ENCODE results near the gene UBE2L6. TPM values are rescaled to one million over a fixed set of nuclear protein-coding genes. Genes with fewer than 3 reads are reported as not detected.

UBE2L6 gene
- total and polyA plus RNA-seq, 12 donors: 9.7 to 156 (median 17.7) TPM

- Histone ChIP-seq H3K36me3 (peaks cover 0 to 33% (median 0%) of the 10 kb centered on the region in 9 donors), H3K4me3 (no peak overlapping the region), H3K4me1 (peaks cover 7 to 36% (median 30%) of the 10 kb centered on the region in 9 donors), H3K9me3 (no peaks in the 10 kb centered on the region), H3K27ac (no peak overlapping the region), H3K27me3 (no peaks in the 10 kb centered on the region)
- intact Hi-C loops (cut with DNase I): no loop called here
- DNase-seq (no peak), ATAC-seq (no peak)
- TF ChIP-seq CTCF (IDR thresholded peaks at IDR 0.05): no peak
These were observed 64.6 kb downstream of the UBE2L6 start for GRCh38 chr11:57502870-57503269.

- TF ChIP-seq CTCF (IDR thresholded peaks at IDR 0.05): no peak
- intact Hi-C loops (cut with DNase I): no loop called here
- Histone ChIP-seq H3K27me3 (no peaks in the 10 kb centered on the region), H3K4me3 (no peak overlapping the region), H3K27ac (peak overlapping the region in 5 of 10 donors; percentile 25 to 86 (median 53)), H3K9me3 (no peaks in the 10 kb centered on the region), H3K4me1 (peaks cover 7 to 36% (median 30%) of the 10 kb centered on the region in 9 donors), H3K36me3 (peaks cover 0 to 30% (median 0%) of the 10 kb centered on the region in 9 donors)
- ATAC-seq: no peak
- 89 to 100% methylated on average over 3 of the region's 3 CpGs for WGBS, 2 donors
- no peak for DNase-seq
These were observed 65.1 kb downstream of the UBE2L6 start for GRCh38 chr11:57502376-57502775.

GRCh38 chr11:57501953-57502352 is 65.5 kb downstream of the UBE2L6 start:
- Histone ChIP-seq H3K4me3 (no peak overlapping the region), H3K36me3 (peaks cover 0 to 29% (median 0%) of the 10 kb centered on the region in 9 donors), H3K9me3 (no peaks in the 10 kb centered on the region), H3K27me3 (no peaks in the 10 kb centered on the region), H3K27ac (peak overlapping the region in 5 of 10 donors; percentile 25 to 86 (median 53)), H3K4me1 (peaks cover 7 to 36% (median 30%) of the 10 kb centered on the region in 9 donors)
- 59% methylated on average over 4 of the region's 4 CpGs for WGBS, 2 donors
- intact Hi-C loops (cut with DNase I): no loop called here
- peak in 1 of 2 donors; percentile 34 for DNase-seq
- no peak for TF ChIP-seq CTCF (IDR thresholded peaks at IDR 0.05)
- ATAC-seq: peak in 2 of 8 donors; percentile 42 to 55

Other genes starting within 250 kb of the UBE2L6 start
- gene TNKS1BP1, start 242.7 kb downstream of the UBE2L6 start, total RNA-seq: 10 to 100 TPM; 19.9 to 53.8 (median 34.3) TPM
- 100 to 1,000 TPM in 1 of 2 donors, 10 to 100 TPM in 1; 39.6 to 118 TPM for gene TNKS1BP1, start 242.7 kb downstream of the UBE2L6 start, polyA plus RNA-seq
- 10 to 100 TPM; 30.5 to 44.9 (median 35.4) TPM for gene SSRP1, start 231.8 kb downstream of the UBE2L6 start, total RNA-seq
- 10 to 100 TPM; 22.6 to 73.2 TPM for gene SSRP1, start 231.8 kb downstream of the UBE2L6 start, polyA plus RNA-seq
- gene P2RX3, start 229.3 kb downstream of the UBE2L6 start, total RNA-seq: 1 to 10 TPM in 7 of 10 donors, under 1 TPM in 3; 0.32 to 5.1 (median 1.5) TPM
- under 1 TPM; 0.42 to 0.66 TPM for gene P2RX3, start 229.3 kb downstream of the UBE2L6 start, polyA plus RNA-seq
- gene PRG3, start 186.5 kb downstream of the UBE2L6 start, total RNA-seq: not detected
- gene PRG3, start 186.5 kb downstream of the UBE2L6 start, polyA plus RNA-seq: not detected
- gene PRG2, start 177.0 kb downstream of the UBE2L6 start, total RNA-seq: under 1 TPM in 1 of 10 donors, not detected in 9; 0.49 TPM
- gene PRG2, start 177.0 kb downstream of the UBE2L6 start, polyA plus RNA-seq: not detected
- gene SLC43A3, start 140.6 kb downstream of the UBE2L6 start, total RNA-seq: 10 to 100 TPM; 12.1 to 36.2 (median 19.8) TPM
- gene SLC43A3, start 140.6 kb downstream of the UBE2L6 start, polyA plus RNA-seq: 10 to 100 TPM; 16.6 to 24.7 TPM
- 1 to 10 TPM in 3 of 10 donors, under 1 TPM in 7; 0.33 to 1.5 (median 0.87) TPM for gene RTN4RL2, start 107.1 kb downstream of the UBE2L6 start, total RNA-seq
- gene RTN4RL2, start 107.1 kb downstream of the UBE2L6 start, polyA plus RNA-seq: 1 to 10 TPM in 1 of 2 donors, under 1 TPM in 1; 0.88 to 1.3 TPM
- 1 to 10 TPM; 3.4 to 8.9 (median 4.7) TPM for gene SLC43A1, start 52.0 kb downstream of the UBE2L6 start, total RNA-seq
- gene SLC43A1, start 52.0 kb downstream of the UBE2L6 start, polyA plus RNA-seq: 10 to 100 TPM in 1 of 2 donors, 1 to 10 TPM in 1; 6.7 to 16.5 TPM
- gene TIMM10, start 36.9 kb downstream of the UBE2L6 start, total RNA-seq: 10 to 100 TPM; 38.0 to 76.6 (median 51.5) TPM
- 100 to 1,000 TPM in 1 of 2 donors, 10 to 100 TPM in 1; 22.9 to 163 TPM for gene TIMM10, start 36.9 kb downstream of the UBE2L6 start, polyA plus RNA-seq
- gene SMTNL1, start 30.1 kb downstream of the UBE2L6 start, total RNA-seq: not detected
- gene SMTNL1, start 30.1 kb downstream of the UBE2L6 start, polyA plus RNA-seq: not detected
- gene SERPING1, start 30.0 kb upstream of the UBE2L6 start, total RNA-seq: 100 to 1,000 TPM in 4 of 10 donors, 10 to 100 TPM in 6; 39.8 to 197 (median 71.6) TPM
- 100 to 1,000 TPM; 167 to 184 TPM for gene SERPING1, start 30.0 kb upstream of the UBE2L6 start, polyA plus RNA-seq
- gene YPEL4, start 82.2 kb upstream of the UBE2L6 start, total RNA-seq: 1 to 10 TPM in 2 of 10 donors, under 1 TPM in 7, not detected in 1; 0.17 to 1.1 (median 0.55) TPM
- 1 to 10 TPM in 1 of 2 donors, under 1 TPM in 1; 0.43 to 3.4 TPM for gene YPEL4, start 82.2 kb upstream of the UBE2L6 start, polyA plus RNA-seq
- gene CLP1, start 90.1 kb upstream of the UBE2L6 start, total RNA-seq: 1 to 10 TPM; 4.0 to 9.0 (median 7.1) TPM
- 1 to 10 TPM; 2.9 to 9.0 TPM for gene CLP1, start 90.1 kb upstream of the UBE2L6 start, polyA plus RNA-seq
- 10 to 100 TPM; 32.6 to 56.5 (median 41.6) TPM for gene ZDHHC5, start 100.4 kb upstream of the UBE2L6 start, total RNA-seq
- 10 to 100 TPM; 22.3 to 31.6 TPM for gene ZDHHC5, start 100.4 kb upstream of the UBE2L6 start, polyA plus RNA-seq
- gene MED19, start 144.5 kb upstream of the UBE2L6 start, total RNA-seq: 1 to 10 TPM; 5.2 to 9.7 (median 8.4) TPM
- 10 to 100 TPM in 1 of 2 donors, 1 to 10 TPM in 1; 5.2 to 18.3 TPM for gene MED19, start 144.5 kb upstream of the UBE2L6 start, polyA plus RNA-seq
- gene TMX2, start 144.9 kb upstream of the UBE2L6 start, total RNA-seq: 100 to 1,000 TPM in 1 of 10 donors, 10 to 100 TPM in 9; 58.7 to 103 (median 69.0) TPM
- gene TMX2, start 144.9 kb upstream of the UBE2L6 start, polyA plus RNA-seq: 100 to 1,000 TPM in 1 of 2 donors, 10 to 100 TPM in 1; 45.4 to 105 TPM
- gene SELENOH, start 173.8 kb upstream of the UBE2L6 start, total RNA-seq: 10 to 100 TPM; 69.8 to 99.0 (median 77.5) TPM
- 10 to 100 TPM; 76.8 to 93.7 TPM for gene SELENOH, start 173.8 kb upstream of the UBE2L6 start, polyA plus RNA-seq
- not detected for gene BTBD18, start 184.1 kb upstream of the UBE2L6 start, total RNA-seq
- not detected for gene BTBD18, start 184.1 kb upstream of the UBE2L6 start, polyA plus RNA-seq
- gene CTNND1, start 194.1 kb upstream of the UBE2L6 start, total RNA-seq: 10 to 100 TPM; 56.7 to 85.6 (median 65.2) TPM
- 10 to 100 TPM; 28.9 to 30.7 TPM for gene CTNND1, start 194.1 kb upstream of the UBE2L6 start, polyA plus RNA-seq

All from heart right ventricle (tissue), 16 donors.